HG03439 (cell line): ENCODE measurements around the gene MVB12B.
"Not testable (repeated sequence)": the region's sequence is repeated elsewhere in the genome, so short reads cannot be mapped to it uniquely, and the experiment has no call there.

Experiments
- ATAC-seq: cut with Tn5 transposase; IDR thresholded peaks from one replicate; pipeline ENCODE4 v1.9.1; 2021; ENCODE audit warnings: mild to moderate bottlenecking, moderate library complexity; ENCODE audit not compliant: unreplicated experiment

Gene MVB12B

DNA sequence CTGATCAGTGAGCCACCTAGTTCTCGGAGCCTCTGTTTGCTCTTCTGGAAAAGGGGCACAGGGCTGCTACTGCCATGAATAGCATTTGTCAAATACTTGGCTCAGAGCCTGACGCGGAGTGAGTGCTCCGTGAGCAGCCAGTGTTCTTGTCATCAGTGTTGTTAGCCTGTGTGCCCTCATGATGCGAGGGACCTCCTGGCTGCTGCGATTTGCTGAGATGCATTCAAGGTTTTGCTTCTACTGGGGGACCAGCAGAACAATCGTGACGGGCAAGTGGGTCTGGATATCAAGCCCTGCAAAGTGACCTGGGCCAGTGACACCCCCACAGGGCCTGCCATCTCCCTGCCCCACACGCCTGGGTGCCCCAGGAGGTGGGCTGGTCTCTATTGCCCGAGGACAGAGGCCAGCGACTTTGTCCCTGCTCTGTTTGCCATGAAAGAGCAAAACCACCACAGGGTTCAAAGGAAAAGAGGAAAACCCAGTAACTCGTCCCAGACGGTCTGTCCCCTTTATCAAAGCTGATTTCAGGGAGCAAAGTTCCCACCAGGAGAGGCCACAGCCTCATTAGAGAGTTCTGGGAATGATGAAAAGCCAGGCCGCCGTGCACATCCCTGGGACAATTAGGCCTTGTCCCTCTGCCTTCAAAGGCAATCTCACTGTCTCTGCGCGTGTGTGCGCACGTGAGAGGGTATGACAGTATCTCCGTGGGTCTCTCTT, 200.6 kb downstream of the MVB12B start:
- ATAC-seq: no peak

DNA sequence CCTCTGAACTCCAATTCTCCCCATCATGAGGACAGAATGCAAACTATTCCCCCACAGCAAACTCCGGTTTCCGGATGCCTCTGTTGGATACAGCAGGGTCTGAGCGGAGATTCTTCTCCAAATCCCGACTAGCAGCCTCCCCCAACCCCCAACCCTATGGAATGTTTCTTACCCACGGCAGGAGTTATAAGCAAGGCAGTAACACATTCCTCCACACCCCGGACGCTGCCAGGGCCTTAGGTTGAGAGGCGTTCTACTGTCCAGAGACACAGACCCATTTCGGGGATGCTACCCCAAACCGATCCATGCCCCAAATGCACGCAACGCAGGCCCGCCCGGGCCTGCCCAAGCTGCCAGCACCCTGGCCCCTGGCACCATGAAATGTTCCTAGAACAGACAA, 201.5 kb downstream of the MVB12B start:
- no peak for ATAC-seq

GRCh38 chr9:126528915-126529314, 202.3 kb downstream of the MVB12B start:
- ATAC-seq: no peak

DNA sequence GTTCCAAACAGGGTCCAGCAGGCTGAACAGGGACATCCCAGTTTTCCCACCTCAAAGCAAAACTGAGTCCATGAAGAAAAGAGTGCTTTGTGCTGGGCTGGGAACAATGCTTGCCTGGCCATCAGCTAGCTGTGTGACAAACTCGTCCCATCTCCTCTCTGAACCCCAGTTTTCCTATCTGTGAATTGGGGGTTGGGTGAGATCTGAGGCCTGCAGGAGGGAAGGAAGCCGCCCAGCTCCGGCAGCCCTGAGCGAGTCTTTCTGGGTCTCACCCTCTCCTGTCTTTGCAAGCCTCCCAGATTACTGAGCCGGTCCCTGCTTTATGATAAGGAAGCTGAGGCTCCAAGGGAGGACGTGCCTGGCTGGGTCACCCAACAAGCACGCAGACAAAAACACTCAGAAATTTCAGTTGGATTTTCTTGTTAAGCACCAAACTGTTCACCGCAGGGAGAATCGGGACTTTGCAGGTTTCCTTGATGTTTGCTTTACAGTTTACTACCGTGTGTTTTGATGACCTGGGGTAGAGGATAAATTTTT, 204.5 kb downstream of the MVB12B start:
- ATAC-seq: no peak

- ATAC-seq: no peak
Observed at GRCh38 chr9:126531591-126531990, 205.0 kb downstream of the MVB12B start.

DNA sequence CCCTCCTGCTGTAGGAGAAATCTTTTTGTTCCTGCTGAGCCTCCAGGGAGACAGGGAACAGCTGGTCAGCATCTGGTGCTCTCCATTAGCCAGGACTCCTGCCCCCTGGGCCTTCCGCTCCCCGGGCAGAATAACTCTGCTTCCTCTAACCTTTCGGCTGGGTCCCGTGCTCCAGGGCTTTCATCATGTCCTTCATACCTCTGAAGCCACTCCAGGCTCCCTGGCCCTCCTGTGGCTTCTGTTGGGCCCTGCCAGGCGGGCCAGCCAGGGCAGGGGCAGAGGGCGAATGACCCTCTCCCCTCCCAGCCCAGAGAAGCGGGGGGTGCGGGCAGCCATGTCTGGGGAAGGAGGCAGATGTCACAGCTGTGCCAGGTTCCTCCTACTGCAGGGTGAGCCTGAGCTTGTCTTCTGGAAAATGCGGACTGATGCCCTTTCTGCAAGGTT, 205.4 kb downstream of the MVB12B start:
- ATAC-seq: no peak

GRCh38 chr9:126532489-126532888, 205.9 kb downstream of the MVB12B start:
- ATAC-seq: no peak

- ATAC-seq: no peak
Observed at GRCh38 chr9:126532951-126533925, 206.6 kb downstream of the MVB12B start.

DNA sequence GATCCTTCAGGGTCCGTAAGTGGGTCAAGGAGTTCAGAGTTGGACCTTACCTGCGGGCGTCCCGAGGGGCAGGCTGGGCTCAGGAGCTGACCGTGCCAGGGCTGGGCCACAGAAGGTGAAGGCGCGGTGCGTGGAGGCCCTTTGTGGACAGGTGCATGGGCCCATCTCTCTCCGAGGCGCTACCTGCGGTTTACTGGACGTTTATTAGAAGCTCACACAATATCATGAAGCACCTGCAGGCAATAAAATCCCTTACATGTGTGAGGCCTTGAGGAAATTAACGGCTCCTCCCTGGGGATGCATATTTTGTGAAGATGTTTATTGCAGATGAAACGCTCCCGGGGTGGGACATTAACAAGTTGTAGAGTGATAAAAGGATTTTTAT, 207.3 kb downstream of the MVB12B start:
- ATAC-seq: no peak

DNA sequence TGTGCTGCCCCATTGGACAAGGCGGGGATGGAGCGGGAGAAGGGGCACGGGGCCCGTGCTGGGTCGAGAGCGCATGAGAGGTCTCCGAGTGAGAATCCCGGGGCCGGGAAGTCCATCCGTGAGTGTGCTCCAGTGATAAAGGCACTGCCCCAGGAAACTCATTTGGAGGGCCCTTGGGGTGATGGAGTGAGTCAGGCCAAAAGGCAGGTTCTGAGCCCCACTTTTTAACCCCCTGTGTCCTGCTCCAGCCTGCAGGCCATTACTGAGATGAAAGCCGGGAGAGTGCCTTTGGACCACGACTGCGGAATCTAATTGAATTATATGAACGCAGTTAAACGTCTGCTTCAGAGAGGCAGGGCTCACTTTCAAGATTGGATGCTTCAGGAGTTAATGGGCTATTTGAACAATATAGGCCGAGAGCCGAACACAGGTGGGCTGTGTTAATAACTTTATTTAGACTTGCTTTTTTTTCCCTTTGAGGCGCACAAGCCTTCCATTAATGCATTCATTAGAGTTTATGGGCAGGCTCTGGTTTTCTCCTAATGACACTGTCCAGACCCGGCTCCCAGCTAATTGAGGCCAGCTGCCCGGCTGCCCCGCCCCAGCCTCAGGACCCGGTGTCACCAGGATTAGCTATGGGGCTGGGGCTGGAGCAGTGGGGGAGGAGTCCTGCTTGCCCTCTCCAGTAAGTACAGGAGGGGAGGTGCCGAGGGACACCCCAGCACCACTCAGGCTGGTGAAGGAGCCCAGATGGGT, 208.0 kb downstream of the MVB12B start:
- ATAC-seq: no peak

DNA sequence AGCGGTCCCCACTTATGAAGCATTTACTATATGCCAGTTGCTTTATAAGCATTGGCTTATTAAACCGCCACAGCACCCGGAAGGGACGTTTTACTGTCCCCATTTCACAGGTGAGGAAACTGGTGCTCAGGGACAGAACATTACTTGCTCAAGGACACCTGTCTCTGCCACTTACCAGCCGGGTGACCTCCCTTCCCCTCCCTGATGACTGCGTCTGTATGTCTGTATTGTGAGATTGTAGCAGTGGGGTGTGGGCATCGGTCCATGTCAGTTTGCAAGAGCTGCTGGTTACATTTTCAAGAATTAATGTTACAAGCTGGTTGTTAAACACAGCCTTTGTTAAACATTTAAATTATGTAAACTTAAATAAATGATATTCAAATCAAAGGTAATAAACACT, 209.5 kb downstream of the MVB12B start:
- no peak for ATAC-seq

GRCh38 chr9:126536841-126537465, 210.3 kb downstream of the MVB12B start:
- ATAC-seq: no peak

GRCh38 chr9:126538550-126538949, 211.9 kb downstream of the MVB12B start:
- no peak for ATAC-seq

DNA sequence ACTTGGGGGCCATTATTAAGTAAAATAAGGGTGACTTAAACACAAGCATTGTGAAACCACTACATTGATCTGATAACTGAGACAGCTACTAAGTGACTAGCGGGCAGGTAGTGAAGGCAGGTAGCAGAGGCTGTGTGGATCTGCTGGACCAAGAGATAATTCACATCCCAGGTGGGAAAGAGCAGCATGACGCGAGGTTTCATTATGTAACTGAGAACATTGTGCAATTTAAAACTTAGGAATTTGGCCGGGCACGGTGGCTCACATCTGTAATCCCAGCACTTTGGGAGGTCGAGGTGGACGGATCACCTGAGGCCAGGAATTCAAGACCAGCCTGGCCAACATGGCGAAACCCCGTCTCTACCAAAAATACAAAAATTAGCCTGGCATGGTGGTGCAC, 213.8 kb downstream of the MVB12B start:
- not testable (repeated sequence) for ATAC-seq

GRCh38 chr9:126543490-126543889, 216.9 kb downstream of the MVB12B start:
- ATAC-seq: no peak

GRCh38 chr9:126545106-126545505, 218.5 kb downstream of the MVB12B start:
- ATAC-seq: no peak

DNA sequence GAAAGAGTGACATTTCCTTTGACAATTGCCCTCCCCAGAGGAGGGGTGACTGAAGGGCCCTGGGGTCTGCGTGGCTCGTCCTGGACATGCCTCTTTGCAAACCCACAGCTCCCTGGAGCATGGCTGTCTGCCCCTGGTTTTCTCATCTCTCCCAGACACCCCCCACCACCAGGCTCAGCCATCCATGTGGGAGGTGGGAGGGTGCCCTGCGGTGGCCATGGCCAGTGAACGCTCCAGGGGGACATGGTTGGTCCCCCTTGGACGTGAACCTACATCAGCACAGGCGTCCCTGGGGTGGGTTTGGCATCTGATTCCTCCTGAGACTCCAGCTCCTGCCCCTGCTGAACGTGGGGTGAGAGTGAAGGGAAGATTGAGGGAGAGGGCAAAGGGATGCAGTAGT, 219.4 kb downstream of the MVB12B start:
- ATAC-seq: no peak

DNA sequence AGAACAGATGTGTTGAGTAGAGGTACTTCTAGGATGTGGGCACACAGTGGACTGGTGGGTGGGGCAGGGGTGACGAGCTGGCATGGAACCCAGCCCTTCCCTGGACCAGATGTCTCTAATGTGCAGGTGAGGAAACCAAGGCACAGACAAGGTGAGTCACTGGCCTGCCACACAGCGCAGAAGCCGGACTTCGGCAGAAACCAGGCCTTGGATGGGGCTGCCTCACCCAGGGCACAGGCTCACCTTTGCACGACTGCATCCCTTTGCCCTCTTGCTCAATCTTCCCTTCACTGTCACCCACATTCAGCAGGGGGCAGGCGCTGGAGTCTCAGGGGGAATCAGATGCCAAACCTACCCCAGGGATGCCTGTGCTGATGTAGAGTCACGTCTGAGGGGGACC, 221.7 kb downstream of the MVB12B start:
- ATAC-seq: no peak

- no peak for ATAC-seq
Observed at GRCh38 chr9:126549246-126550006, 222.8 kb downstream of the MVB12B start.

DNA sequence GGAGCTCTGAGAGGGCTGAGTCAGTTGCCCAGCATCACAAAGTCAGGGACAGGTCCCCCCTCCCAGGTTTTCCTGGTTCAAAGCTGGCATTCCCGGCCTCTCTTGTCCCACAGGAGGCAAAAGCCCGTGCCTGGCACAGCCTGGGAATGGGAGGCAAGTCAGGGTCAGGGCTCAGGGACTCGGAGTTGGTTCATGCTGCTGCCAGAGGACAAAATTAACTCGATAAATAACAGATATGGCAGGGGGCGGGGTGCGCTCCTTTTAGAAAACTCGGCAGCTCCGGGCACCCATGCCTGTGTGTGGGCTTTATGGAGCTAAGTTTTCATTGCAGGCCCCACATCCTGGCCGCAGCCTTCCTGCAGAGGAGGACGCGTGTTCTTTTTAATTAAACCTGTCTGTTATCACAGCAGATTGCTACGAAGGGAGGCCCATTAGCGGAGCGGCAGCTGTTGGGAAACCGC, 224.3 kb downstream of the MVB12B start:
- ATAC-seq: no peak
